AG04449 (cell line): ENCODE measurements around the gene STK32B.

Source experiments
- CTCF ChIA-PET: fragments of 350-600 bp; formaldehyde crosslinking; extraction: SDS; loops from one replicate; lab custom pipeline; 2021; ENCODE audit warnings: antibody characterized with exemption; lab: Yijun Ruan, JAX
- POLR2A ChIA-PET: fragments of 400-600, 350-600 bp; formaldehyde crosslinking; extraction: SDS; loops from one replicate; lab custom pipeline; 2020; ENCODE audit warnings: antibody characterized with exemption, inconsistent platforms; lab: Yijun Ruan, JAX
- DNase-seq: peaks from one replicate; pipeline ENCODE4 v3.0.0-alpha.2; 2010; ENCODE audit warnings: low read depth, low spot score
- H3K4me3 ChIP-seq: 2 replicates; pipeline ENCODE4 v1.5.1; 2011; ENCODE audit warnings: low read depth, mild to moderate bottlenecking, control low read depth, low read length
- TF ChIP-seq, protein P1 (sequence below): IDR thresholded peaks from one replicate; pipeline ENCODE4 v1.5.1; 2011; ENCODE audit warnings: mild to moderate bottlenecking, moderate library complexity, low read length, control low read depth, inconsistent platforms; ENCODE audit not compliant: insufficient read depth; ENCODE audit errors: missing control alignments

Gene STK32B

DNA sequence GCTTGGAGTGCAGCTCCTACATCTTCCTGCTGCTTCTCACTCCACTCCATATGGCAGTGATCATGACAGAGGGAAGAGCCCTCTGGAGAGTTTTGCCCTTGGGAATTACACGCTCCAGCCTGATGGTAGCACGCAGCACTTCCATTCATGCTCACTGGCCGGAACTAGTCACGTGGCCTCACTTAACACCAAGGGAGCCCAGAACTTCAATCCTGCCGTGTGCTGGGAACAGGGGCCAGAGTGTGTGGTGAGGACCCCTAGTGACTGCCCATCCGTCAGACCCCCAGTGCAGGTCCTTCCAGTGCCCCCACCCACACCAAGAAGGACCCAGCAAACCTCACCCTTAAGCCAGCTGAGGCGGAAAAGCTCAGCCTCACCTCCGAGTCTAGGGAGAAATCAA, 426.3 kb downstream of the STK32B start:
- no peak overlapping the region for H3K4me3 ChIP-seq
- POLR2A ChIA-PET, result no interaction called here
- no peak for DNase-seq
- TF ChIP-seq, protein P1, sequence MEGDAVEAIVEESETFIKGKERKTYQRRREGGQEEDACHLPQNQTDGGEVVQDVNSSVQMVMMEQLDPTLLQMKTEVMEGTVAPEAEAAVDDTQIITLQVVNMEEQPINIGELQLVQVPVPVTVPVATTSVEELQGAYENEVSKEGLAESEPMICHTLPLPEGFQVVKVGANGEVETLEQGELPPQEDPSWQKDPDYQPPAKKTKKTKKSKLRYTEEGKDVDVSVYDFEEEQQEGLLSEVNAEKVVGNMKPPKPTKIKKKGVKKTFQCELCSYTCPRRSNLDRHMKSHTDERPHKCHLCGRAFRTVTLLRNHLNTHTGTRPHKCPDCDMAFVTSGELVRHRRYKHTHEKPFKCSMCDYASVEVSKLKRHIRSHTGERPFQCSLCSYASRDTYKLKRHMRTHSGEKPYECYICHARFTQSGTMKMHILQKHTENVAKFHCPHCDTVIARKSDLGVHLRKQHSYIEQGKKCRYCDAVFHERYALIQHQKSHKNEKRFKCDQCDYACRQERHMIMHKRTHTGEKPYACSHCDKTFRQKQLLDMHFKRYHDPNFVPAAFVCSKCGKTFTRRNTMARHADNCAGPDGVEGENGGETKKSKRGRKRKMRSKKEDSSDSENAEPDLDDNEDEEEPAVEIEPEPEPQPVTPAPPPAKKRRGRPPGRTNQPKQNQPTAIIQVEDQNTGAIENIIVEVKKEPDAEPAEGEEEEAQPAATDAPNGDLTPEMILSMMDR, result no peak
- CTCF ChIA-PET, result no interaction called here

GRCh38 chr4:5478169-5478568, 426.9 kb downstream of the STK32B start:
- POLR2A ChIA-PET, result no interaction called here
- CTCF ChIA-PET, result no interaction called here
- no peak overlapping the region for H3K4me3 ChIP-seq
- TF ChIP-seq, protein P1, result no peak
- DNase-seq, result no peak

DNA sequence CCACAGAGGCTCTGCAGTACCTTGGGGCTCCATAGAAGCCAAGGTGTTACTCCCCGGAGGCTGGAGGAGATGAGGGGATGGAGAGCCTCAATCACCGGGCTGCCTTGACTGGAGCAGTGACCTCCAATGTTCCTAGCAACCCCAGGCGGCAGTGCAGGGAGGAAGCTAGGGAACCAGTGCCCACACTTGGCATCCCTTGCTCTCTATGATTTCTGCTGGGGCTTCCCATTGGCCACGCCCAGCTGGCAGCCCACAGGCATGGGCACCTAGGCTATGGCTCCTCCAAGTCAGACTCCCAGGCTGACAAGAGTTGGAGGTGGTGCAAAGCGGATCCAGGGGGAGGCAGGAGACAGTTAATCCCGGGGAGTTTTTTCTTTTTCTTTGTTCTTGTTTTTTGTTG, 427.4 kb downstream of the STK32B start:
- CTCF ChIA-PET, result interaction anchor here (1.1 kb wide), 1 partner anchor 19 kb away, joined by 3 read pairs; no protein-coding TSS in a partner anchor
- TF ChIP-seq, protein P1, result no peak

GRCh38 chr4:5479518-5480060, 428.3 kb downstream of the STK32B start:
- TF ChIP-seq, protein P1, result no peak
- ChIA-PET POLR2A (no interaction called here), CTCF (interaction anchor here (1.1 kb wide), 1 partner anchor 20 kb away, joined by 3 read pairs; no protein-coding TSS in a partner anchor)
- H3K4me3 ChIP-seq, result no peak overlapping the region
- DNase-seq, result no peak

More for the DNA sequence above, 427.4 kb downstream of the STK32B start:
- no peak overlapping the region for H3K4me3 ChIP-seq
- DNase-seq, result no peak
- POLR2A ChIA-PET, result no interaction called here

DNA sequence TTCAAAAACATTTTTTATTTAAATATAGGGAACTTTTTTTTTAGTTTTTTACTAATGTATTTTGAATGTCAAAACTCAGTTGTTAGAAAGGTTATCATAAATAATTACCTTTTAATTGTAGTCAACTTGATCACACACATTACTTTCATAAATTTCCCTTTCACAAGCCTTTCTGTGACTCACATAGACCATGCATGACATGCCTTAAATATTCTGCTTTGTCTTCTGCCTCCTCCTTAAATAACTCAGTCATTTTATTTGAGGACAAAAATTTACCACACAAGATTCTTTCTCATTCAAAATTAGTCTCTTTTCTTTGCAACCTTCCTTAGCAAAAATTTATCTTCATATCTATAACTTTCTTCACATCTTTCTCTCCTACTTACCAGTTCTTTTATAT, 437.1 kb downstream of the STK32B start:
- TF ChIP-seq, protein P1, result no peak
- no peak for DNase-seq
- CTCF ChIA-PET, result no interaction called here
- POLR2A ChIA-PET, result no interaction called here
- H3K4me3 ChIP-seq, result no peak overlapping the region

GRCh38 chr4:5489260-5489659, 438.0 kb downstream of the STK32B start:
- POLR2A ChIA-PET, result no interaction called here
- TF ChIP-seq, protein P1, result no peak
- no peak overlapping the region for H3K4me3 ChIP-seq
- CTCF ChIA-PET, result no interaction called here
- DNase-seq, result no peak
